Muscle layer of duodenum (tissue), 2 donors: ENCODE data around the gene NKAIN2.

Source experiments
- H3K27ac ChIP-seq: one replicate; pipeline ENCODE4 v1.7.0; 2013; ENCODE audit warnings: mild to moderate bottlenecking, low read length
- H3K27me3 ChIP-seq: one replicate; pipeline ENCODE4 v1.7.0; 2013; ENCODE audit warnings: low read depth, mild to moderate bottlenecking, control low read depth, low read length
- H3K36me3 ChIP-seq, 2 donors: one replicate each; pipeline ENCODE4 v1.7.0; 2013; ENCODE audit warnings: low read length in 2 of 2, control low read depth in 1 of 2, mild to moderate bottlenecking in 1 of 2; ENCODE audit not compliant: insufficient read depth in 2 of 2, control insufficient read depth in 1 of 2
- H3K4me1 ChIP-seq, 2 donors: one replicate each; pipeline ENCODE4 v1.7.0; 2013; ENCODE audit warnings: low read length in 2 of 2, mild to moderate bottlenecking in 2 of 2, control low read depth in 1 of 2, moderate library complexity in 1 of 2; ENCODE audit not compliant: insufficient read depth in 2 of 2, control insufficient read depth in 1 of 2
- H3K4me3 ChIP-seq, 2 donors: one replicate each; pipeline ENCODE4 v1.7.0; 2013; ENCODE audit warnings: low read length in 2 of 2, low read depth in 1 of 2, mild to moderate bottlenecking in 1 of 2
- H3K9me3 ChIP-seq, 2 donors: one replicate each; pipeline ENCODE4 v1.7.0; 2013; ENCODE audit warnings: low read length in 2 of 2, control low read depth in 1 of 2, mild to moderate bottlenecking in 1 of 2; ENCODE audit not compliant: control insufficient read depth in 1 of 2
- donor health status: healthy.

The NKAIN2 gene

DNA sequence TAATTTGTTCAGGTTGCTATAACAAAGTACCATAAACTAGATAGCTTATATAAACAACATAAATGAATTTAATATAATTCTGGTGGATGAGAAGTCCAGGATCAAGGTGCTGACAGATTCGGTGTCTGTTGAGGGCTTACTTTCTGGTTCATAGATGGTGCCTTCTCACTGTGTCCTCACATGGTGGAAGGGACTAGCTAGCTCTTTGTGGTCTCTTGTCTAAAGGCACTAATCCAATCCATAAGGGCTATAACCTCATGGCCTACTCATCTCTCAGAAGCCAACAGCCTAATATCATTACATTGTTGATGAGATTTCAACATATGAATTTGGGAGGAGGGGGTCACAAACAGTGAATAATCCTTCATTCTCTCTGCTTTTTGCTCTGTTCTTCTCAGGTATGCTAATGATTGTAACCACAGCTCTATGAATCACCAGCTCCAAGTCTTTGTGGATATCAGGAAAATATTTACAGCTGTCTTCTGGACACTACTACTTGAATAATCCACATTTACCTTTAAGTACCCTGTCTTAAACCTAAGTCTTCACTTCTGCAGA lies 122.3 kb downstream of the NKAIN2 start:
- H3K4me1 ChIP-seq = no peaks in the 10 kb centered on the region
- H3K4me3 ChIP-seq = no peak overlapping the region
- no peaks in the 10 kb centered on the region for H3K36me3 ChIP-seq
- H3K27me3 ChIP-seq = no peaks in the 10 kb centered on the region
- H3K9me3 ChIP-seq = no peaks in the 10 kb centered on the region
- H3K27ac ChIP-seq = no peak overlapping the region

- Histone ChIP-seq H3K4me3 (no peak overlapping the region), H3K4me1 (no peaks in the 10 kb centered on the region), H3K27me3 (no peaks in the 10 kb centered on the region), H3K27ac (no peak overlapping the region), H3K9me3 (no peaks in the 10 kb centered on the region), H3K36me3 (no peaks in the 10 kb centered on the region)
Measured at GRCh38 chr6:123928529-123928928, 124.9 kb downstream of the NKAIN2 start.

DNA sequence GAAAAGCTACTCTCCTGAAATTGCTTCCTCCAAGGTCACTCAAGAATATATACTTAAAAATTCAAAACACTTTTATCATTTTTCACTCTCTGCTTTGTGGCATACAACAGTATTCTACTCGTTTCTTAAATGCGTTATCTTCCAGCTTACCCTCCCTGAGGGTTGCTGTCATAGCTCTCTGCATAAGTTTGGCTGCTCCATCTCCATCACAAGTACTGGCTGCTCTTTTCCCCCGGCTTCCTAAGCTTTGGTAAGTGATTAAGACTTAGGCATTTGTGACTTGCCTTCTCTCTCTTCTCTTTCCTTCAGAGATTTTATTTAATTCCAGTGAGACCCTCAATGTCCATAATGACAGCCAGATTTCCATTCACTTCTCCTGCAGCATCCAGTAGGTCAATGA lies 128.3 kb downstream of the NKAIN2 start:
- no peaks in the 10 kb centered on the region for H3K36me3 ChIP-seq
- H3K9me3 ChIP-seq = no peaks in the 10 kb centered on the region
- H3K27me3 ChIP-seq = no peaks in the 10 kb centered on the region
- H3K27ac ChIP-seq = no peak overlapping the region
- no peaks in the 10 kb centered on the region for H3K4me1 ChIP-seq
- no peak overlapping the region for H3K4me3 ChIP-seq

DNA sequence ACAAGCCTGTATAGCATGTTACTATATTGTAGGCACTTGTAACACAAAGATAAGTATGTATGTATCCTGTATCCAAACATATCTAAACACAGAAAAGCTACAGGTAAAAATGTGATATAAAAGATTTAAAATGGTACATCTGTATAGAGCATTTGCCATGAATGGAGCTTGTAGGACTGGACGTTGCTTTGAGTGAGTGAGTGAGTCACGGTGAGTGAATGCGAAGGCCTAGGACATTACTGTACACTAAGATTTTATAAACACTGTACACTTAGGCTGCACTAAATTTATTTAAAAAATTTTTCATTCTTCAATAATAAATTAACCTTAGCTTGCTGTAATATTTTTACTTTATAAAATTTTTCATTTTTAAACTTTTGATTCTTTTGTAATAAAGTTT lies 136.9 kb downstream of the NKAIN2 start:
- no peaks in the 10 kb centered on the region for H3K27me3 ChIP-seq
- H3K4me3 ChIP-seq = no peak overlapping the region
- no peaks in the 10 kb centered on the region for H3K36me3 ChIP-seq
- H3K4me1 ChIP-seq = no peaks in the 10 kb centered on the region
- no peaks in the 10 kb centered on the region for H3K9me3 ChIP-seq
- H3K27ac ChIP-seq = no peak overlapping the region

GRCh38 chr6:123941855-123942254 lies 138.2 kb downstream of the NKAIN2 start:
- H3K4me1 ChIP-seq = no peaks in the 10 kb centered on the region
- H3K27ac ChIP-seq = no peak overlapping the region
- H3K9me3 ChIP-seq = no peaks in the 10 kb centered on the region
- no peaks in the 10 kb centered on the region for H3K27me3 ChIP-seq
- no peak overlapping the region for H3K4me3 ChIP-seq
- no peaks in the 10 kb centered on the region for H3K36me3 ChIP-seq

GRCh38 chr6:123945386-123945785 lies 141.7 kb downstream of the NKAIN2 start:
- no peak overlapping the region for H3K27ac ChIP-seq
- no peaks in the 10 kb centered on the region for H3K27me3 ChIP-seq
- no peaks in the 10 kb centered on the region for H3K4me1 ChIP-seq
- H3K36me3 ChIP-seq = no peaks in the 10 kb centered on the region
- no peak overlapping the region for H3K4me3 ChIP-seq
- no peaks in the 10 kb centered on the region for H3K9me3 ChIP-seq

DNA sequence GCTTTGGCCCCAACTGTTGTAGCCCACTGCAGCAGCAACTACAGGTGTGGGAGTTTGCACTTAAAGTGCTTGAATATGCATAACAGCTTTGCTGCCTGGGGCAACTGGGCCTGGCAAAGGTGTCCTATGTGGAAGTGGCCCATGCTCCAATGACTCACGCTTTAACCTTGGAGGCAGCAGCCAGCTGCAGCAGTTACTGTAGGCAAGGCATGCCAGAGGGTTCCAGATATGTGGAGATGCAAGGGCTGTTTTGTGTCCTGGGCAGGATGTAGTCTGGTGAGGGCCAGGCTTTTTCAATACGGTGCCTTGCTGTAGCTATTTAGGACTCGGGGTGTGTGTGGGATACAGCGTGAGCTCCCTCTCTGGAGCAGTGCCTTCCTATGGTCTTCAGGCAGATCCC lies 150.3 kb downstream of the NKAIN2 start:
- H3K27me3 ChIP-seq = no peaks in the 10 kb centered on the region
- H3K9me3 ChIP-seq = peaks cover 0 to 2% of the 10 kb centered on the region in 2 donors
- no peaks in the 10 kb centered on the region for H3K4me1 ChIP-seq
- H3K27ac ChIP-seq = no peak overlapping the region
- H3K36me3 ChIP-seq = no peaks in the 10 kb centered on the region
- no peak overlapping the region for H3K4me3 ChIP-seq

- H3K27ac ChIP-seq = no peak overlapping the region
- H3K36me3 ChIP-seq = no peaks in the 10 kb centered on the region
- no peaks in the 10 kb centered on the region for H3K27me3 ChIP-seq
- H3K4me3 ChIP-seq = no peak overlapping the region
- peaks cover 0 to 2% of the 10 kb centered on the region in 2 donors for H3K9me3 ChIP-seq
- no peaks in the 10 kb centered on the region for H3K4me1 ChIP-seq
Measured at GRCh38 chr6:123956492-123957139, 153.0 kb downstream of the NKAIN2 start.

- H3K4me3 ChIP-seq = no peak overlapping the region
- no peaks in the 10 kb centered on the region for H3K36me3 ChIP-seq
- no peaks in the 10 kb centered on the region for H3K27me3 ChIP-seq
- H3K4me1 ChIP-seq = no peaks in the 10 kb centered on the region
- no peak overlapping the region for H3K27ac ChIP-seq
- H3K9me3 ChIP-seq = no peaks in the 10 kb centered on the region
Measured at GRCh38 chr6:123962508-123962907, 158.8 kb downstream of the NKAIN2 start.

GRCh38 chr6:123965894-123966293 lies 162.2 kb downstream of the NKAIN2 start:
- no peaks in the 10 kb centered on the region for H3K27me3 ChIP-seq
- no peak overlapping the region for H3K27ac ChIP-seq
- H3K9me3 ChIP-seq = no peaks in the 10 kb centered on the region
- no peak overlapping the region for H3K4me3 ChIP-seq
- no peaks in the 10 kb centered on the region for H3K36me3 ChIP-seq
- H3K4me1 ChIP-seq = no peaks in the 10 kb centered on the region

- no peaks in the 10 kb centered on the region for H3K36me3 ChIP-seq
- no peaks in the 10 kb centered on the region for H3K4me1 ChIP-seq
- no peak overlapping the region for H3K4me3 ChIP-seq
- no peaks in the 10 kb centered on the region for H3K27me3 ChIP-seq
- no peaks in the 10 kb centered on the region for H3K9me3 ChIP-seq
- H3K27ac ChIP-seq = no peak overlapping the region
Measured at GRCh38 chr6:123966618-123967017, 163.0 kb downstream of the NKAIN2 start.

- Histone ChIP-seq H3K4me1 (no peaks in the 10 kb centered on the region), H3K4me3 (no peak overlapping the region), H3K27ac (no peak overlapping the region), H3K36me3 (no peaks in the 10 kb centered on the region), H3K9me3 (no peaks in the 10 kb centered on the region), H3K27me3 (no peaks in the 10 kb centered on the region)
Measured at GRCh38 chr6:123967905-123968304, 164.2 kb downstream of the NKAIN2 start.
